Measurements from ENCODE around the gene DOCK4.
A peak's percentile ranks its signal among the peaks of the same experiment; 100 is the strongest.
"Not testable (repeated sequence)": the region's sequence is repeated elsewhere in the genome, so short reads cannot be mapped to it uniquely, and the experiment has no call there.

DOCK4 gene

DNA sequence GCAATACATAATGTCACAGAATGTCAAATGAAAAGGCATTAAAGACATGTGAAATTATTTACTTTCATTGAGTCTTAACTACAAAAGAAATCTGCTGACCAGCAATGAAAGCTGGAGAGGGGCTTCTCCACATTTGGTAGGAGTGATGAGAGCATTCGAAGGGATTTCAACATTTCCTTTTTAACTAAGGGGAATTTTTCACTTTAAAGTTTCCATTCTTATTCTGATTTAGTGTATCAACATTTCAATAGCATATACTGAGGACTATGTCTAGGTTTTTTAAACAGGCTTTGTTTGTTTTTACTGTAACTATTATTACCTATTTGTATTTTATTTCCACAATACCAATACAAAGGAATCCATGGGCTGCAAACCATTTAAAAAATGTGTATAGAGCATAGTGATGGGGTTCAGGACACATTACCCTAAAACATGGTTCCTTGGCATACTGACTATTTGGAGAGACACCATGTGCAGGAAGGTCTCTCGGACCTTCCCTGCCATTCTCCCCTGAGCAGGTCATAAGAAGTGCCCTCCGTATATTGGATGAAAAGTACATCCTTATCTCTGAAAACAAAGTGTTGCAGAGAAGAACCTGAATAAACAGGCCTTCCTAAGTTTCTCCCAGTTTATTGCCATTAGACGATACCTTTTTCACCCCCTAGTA, 278.7 kb downstream of the DOCK4 start:
- DNase-seq: no peak

DNA sequence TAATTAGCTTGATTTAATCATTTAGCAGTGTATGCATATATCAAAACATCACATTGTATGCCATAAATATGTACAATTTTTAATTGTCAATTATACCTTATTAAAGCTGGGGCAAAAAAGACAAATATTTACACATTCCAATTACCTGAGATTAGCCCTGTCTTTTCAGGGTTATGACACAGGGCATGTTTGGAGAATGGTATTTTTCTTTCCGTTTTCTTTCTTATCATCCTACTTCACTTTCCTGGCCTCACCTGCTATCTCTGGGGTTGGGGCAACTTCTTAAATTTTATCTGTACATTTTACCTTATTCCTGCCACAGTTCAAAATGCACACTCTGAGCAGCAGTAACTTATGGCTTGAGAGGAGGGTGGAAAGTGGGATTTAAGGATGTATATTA, 285.9 kb downstream of the DOCK4 start:
- no peak for DNase-seq

DNA sequence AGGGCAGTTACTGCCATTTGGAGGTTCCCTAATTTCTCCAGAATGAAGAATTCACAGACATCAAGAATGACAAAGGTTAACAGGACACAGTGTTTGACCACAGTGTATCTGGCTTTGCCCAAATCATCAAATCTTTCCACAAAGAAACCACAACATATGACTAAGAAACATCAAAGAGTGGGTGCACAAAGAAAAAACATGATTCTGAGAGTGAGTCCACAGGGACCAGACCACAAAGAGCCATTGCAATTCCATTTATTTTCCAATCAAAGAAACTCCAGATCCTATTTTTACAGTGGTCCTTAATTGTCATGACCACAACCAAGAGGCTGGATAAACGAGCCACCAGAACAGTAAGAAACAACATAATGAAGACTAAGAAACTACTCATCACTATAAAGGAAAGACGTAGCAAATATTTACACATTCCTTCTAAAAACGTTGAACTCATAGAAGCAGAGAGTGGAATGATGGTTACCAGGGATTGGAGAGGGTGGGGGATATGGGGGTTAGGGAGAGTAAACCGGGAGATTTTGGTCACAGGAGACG, 286.5 kb downstream of the DOCK4 start:
- no peak for DNase-seq

DNA sequence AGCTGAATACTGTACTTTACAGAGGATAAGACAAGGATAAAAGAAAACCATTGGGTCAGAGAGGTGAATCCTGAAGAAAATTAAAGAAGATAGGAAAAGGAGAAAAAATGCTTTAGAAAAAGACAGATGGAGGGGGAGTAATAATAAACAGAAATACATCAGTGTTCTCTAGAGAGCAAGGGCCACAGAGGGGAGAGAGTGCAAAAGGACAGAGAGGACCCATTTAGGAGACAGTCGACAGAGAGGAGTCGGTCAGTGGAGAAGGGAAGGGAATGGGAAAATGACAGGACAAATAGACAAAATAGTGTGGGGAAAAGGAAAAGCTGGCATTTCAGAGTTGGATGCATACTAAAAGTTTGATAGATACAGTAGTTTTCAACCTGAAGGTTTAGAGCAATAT, 287.0 kb downstream of the DOCK4 start:
- no peak for DNase-seq

DNA sequence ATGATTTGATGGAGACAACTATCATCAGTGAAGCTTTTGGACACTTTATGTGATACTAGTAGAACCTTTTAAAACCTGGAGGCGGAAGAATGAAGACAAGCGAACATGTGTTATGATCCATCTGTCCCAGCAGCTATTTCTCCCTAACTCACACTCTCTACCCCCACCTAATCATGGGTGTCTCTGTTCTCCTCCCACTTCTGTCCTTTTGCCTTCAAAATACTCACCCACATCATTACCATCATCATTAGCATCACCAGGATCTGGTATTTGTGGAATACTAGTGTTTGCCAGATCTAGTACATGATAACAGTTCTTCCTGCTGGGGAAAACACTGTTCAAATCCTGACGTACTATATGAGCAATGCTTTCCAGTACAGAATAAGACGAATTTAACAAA, 287.7 kb downstream of the DOCK4 start:
- no peak for DNase-seq

DNA sequence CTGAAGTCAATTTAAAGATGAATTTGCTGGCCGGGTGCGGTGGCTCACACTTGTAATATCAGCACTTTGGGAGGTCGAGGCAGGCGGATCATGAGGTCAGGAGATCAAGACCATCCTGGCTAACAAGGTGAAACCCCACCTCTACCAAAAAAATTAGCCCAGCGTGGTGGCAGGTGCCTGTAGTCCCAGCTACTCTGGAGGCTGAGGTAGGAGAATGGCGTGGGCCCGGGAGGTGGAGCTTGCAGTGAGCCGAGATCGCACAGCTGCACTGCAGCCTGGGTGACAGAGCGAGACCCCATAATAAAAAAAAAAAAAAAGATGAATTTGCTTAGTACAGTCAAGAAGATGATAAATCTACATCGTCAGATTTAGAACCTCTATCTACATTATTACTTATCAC, 288.8 kb downstream of the DOCK4 start:
- DNase-seq: not testable (repeated sequence)

DNA sequence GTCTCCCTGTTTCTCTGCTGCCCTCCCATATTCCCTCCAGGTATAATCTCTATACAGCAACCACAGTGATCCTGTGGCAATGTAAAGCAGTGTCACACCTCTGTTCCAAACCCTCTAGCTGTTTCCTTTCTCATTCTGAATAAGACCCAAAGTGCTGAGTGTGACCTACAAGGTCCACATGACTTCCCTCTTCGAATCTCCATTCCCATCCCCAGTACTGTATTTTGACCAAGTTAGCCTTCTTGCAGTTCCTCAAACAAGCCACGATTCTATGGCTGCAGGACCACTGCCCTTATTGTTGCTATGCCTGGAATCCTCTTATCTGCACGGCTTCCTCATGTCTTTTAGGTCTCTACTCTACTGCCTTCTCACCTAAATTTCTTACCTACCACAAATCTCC, 291.9 kb downstream of the DOCK4 start:
- no peak for DNase-seq

DNA sequence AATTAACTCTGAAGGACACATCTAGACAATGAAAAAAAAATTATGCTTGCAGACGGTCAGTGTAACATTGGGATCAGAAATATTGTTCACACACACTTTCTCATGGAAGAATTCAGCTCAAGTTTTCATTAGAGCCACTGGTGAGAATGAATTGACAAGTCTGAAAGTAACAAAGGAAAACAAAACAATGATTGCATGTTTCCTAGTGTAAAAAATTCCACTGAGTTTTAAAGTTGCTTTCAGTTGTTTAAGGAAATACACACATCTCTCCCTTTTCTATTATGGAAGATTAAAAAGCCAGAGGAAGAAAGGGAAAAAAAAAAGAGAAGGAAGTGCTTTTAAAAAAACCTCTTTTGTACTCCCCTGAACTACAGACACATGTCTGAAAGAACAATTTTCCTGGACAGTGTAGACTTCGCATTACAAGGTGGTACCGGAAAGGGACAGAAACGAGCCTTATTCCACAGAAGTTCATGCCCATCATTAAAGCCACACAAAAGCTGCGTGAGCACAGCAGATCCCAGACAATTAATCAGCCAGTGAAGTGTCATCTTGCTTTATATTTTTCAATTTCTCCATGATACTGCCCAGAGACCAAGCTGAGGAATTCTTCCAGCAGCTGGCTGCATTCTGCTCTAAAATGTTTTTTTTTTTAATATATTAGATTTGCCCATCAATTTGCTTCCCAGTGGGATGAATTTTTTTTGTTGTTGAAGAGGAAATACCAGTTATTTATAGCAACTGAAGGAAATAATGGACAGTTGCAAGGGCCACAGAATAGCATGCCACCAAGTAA, 294.8 kb downstream of the DOCK4 start:
- peak in 1 of 3 experiments; percentile 23 for DNase-seq

DNA sequence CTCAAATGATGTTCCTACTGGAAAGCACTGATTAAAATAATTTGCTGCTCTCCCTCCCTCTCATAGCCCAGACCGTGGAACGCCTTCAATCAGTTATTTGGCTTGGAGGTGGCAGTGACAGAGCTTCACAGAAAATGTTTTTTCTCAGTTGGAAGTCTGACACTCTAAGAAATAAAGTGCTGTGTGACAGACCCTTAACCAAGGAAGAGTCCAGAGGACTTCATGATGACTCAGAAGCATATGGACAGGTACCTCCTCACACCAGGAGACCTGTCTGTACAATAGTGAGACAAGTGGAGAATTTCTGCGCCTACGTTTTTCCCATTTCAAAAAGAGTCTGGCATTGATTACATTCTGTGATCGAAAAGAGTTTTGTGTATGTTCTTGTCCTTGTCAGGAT, 295.5 kb downstream of the DOCK4 start:
- no peak for DNase-seq

DNA sequence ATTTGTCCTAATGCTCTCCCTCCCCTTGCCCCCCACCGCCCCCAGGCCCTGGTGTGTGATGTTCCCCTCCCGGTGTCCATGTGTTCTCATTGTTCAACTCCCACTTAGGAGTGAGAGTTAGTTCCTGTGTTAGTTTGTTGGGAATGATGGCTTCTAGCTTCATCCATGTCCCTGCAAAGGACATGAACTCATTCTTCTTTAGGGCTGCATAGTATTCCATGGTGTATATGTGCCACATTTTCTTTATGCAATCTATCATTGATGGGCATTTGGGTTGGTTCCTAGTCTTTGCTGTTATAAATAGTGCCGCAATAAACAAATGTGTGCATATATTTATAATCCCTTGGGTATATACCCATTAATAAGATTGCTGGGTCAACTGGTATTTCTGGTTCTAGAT, 297.5 kb downstream of the DOCK4 start:
- not testable (repeated sequence) for DNase-seq

DNA sequence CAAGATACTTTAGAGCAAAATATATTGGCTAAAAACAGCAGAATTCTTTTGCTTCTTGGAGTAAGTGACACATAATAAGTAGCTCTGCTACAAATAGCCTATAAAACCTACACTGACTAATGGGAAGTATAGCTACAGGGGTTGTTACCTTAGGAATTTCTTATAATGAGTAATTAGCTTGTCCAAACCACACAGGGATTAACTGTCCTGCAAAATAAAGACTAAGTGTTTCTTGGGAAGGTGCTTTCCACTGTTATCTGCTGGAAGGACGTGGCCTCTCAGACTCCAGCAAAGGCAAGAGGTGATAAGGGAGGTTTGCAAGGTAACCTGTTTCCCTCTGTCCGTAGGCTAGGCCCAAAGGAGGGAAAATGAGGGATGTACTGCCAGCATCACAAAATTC, 302.4 kb downstream of the DOCK4 start:
- DNase-seq: no peak

DNA sequence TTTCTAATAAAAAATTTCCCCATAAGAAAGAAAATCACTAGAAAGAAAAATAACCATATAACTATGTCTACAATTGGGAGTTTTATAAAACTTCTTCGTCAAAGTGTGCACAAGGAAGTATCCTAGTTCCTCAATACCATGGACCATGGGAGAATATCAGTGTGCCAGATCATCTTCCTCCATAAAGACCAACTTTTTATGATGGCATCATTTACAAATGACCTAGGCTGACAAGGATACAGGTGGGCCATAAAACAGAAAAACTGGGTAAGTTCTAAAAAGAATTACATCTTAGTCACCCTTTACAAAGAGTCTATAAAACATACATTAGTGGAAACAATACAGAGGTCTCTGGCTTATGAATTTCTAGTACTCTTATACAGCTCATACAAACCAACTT, 303.2 kb downstream of the DOCK4 start:
- no peak for DNase-seq

DNA sequence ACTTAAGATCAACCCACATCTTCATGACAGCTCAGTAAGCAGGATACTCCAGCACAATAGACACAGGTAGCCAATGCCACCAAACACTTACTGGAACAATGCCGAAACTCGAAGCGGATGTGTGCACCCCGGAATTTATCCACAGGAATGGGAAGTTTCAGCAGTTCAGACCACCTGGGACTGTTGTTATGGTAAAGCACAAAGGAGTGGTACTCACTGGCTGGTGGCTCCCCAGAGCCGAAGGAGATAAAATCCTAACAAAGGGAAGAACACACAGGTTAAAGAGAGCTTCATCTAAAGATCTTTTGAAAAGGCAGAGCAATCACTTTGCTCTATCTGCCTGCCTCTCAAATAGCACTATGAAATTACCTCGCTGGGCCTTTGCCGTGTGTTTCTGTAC, 305.9 kb downstream of the DOCK4 start:
- DNase-seq: no peak

DNA sequence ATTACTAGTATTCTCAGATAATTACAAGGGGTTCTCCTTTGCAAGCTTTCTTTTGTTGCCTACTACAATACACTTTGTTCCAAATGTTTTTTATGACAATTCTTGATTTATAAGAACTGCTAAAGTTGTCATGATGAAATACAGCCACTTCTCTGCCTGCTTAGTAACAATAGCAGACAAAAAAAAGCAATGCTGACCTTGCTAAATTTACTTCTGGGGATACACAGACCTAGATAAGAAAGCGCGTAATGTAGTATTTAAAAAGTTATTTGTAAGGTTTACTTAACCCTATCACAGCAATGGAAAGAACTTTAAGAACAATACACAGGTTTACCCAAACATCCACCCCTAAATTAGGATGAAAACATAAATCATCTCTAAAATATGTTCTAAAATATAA, 311.1 kb downstream of the DOCK4 start:
- no peak for DNase-seq

DNA sequence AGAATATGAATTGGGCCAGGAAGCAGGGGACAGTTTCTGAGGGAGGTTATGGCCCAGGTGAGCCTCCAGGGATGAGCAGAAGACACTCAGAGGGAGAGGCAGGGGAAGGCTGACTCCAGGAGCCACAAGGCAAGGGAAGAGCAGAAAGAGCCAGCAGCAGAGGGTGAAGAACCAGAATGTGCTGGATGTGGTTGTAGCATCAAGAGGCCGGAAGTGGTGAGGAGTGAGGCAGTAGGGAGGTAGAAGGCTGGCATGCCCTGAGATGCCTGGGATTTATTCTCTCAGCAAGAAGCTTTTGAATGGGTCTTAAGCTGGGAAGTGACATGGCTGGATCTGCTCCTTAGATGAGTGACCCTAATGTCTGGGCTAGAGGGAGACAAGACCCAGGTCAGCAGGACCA, 311.7 kb downstream of the DOCK4 start:
- no peak for DNase-seq

DNA sequence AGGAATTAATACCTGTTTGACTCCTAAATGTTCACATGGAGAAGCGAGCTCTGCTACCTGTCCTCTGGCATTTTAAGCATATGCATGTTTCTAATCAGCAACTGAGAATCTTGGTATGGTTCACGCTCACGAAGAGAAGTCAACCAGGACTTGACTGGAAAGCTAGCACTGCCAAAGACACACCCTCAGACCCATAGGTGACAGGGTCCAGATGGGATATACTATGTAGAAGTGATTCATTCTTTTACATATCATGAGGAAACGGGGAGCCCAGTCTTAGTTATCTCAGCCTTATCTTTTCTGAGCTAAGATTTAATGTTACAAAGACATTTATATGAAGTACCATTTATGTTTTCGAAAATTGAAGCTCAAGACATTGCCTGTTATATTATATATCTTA, 313.0 kb downstream of the DOCK4 start:
- DNase-seq: no peak

DNA sequence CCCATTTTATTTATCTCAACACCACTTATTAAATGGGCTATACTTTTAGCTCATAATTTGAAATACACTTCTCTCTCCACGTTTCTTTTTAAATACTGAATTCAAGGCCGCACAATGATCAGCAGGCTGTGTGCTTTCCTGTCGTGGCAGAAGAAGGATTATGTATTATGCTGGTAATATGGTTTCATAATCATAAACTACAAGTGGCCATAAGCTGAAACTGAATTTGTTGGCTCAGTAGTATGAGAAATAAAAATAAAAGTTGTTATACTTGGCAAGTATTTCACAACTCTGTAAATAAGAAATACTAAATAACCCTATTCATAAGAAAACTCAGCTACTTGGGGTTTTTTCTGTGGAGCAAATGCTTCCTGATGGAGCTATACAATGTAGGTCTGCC, 313.6 kb downstream of the DOCK4 start:
- DNase-seq: no peak

DNA sequence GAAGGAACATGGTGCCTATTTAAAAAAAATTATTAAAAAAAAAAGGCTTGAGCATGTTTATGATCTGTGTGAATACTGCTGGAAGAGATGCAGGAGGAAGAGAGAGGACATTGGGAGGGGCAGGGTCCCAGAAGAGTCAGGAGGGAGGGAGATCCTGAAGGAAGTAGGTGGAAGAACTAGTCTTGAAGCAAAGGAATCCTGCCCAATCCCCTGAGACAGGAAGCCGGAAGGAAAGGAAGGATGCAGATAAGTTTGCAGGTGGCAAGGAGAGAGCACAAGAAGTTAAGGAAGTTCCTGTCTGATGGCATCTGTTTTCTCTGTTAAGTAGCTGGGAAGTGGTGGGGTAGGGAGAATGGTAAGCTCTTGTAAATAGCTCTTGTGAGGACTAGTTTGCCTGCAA, 318.5 kb downstream of the DOCK4 start:
- no peak for DNase-seq

DNA sequence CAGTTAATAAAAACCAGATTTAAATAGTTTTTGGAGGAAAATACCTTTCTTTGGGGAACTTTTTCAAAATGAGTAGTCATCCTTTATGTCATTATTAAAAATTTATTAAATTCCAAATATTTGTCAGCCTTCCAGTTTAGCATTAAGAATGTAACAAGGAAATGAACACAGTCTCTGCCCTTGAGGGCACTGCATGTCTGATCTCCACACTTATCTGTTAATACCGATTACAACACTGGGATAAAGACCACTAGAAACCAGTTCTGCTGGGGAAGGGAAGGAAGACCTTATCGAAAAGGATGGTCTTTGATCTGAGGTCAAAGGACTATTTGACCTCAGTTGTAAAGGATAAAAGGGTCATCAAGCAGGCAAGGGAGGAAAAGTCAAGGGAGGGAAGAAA, 320.0 kb downstream of the DOCK4 start:
- DNase-seq: no peak

DNA sequence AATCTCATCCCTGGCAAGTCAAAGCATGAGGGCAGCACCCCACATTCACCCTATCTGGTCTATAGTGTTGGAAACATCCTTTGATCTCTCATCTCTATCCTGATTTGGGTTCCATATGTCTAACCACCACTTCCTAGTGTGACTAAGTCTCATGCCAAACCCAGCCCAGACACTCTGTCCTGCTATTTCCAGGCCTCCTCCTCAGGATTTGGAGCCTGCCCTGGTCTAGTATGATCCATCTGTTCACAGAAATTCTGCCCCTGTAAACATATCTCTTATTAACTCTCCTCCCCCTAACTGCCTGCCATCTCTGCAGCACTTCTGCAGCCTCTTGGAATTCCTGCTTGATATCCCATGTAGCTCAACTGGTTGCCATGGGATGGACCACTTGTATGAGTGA, 323.0 kb downstream of the DOCK4 start:
- no peak for DNase-seq

DNA sequence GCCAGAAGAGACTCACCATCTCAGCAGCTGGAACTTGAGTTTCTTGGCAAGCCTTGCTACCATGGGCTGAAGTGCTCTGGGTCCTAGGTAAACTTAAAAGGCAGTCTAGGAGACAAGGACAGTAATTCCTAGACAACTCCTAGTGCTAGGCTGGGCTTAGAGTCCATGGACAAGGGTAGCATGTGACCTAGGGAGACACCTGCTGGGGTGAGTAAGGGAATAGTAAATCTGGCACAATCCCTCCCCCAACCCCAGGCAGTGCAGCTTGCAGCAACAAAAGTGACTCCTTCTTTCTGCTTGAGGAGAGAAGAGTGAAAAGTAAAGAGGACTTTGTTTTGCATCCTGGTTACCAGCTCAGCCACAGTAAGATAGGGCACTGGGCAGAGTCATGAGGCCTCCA, 327.4 kb downstream of the DOCK4 start:
- no peak for DNase-seq

DNA sequence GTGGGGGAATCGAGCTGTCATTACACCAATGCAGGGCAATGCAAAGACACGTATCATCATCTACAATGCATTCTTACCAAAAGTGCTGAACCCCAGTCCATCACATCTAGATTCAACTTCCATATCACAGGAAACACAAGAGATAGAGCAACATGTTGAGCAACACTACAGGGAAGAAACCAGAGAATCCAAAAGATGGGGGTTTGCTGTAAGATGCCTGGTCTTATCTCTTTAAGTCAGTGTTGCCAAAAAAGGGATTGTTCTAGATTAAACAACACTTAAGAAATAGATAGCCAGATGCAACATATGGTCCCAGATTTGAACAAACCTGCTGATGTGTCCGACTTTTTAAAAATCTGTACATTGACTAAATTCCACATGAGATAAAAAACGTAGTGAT, 328.3 kb downstream of the DOCK4 start:
- no peak for DNase-seq

DNA sequence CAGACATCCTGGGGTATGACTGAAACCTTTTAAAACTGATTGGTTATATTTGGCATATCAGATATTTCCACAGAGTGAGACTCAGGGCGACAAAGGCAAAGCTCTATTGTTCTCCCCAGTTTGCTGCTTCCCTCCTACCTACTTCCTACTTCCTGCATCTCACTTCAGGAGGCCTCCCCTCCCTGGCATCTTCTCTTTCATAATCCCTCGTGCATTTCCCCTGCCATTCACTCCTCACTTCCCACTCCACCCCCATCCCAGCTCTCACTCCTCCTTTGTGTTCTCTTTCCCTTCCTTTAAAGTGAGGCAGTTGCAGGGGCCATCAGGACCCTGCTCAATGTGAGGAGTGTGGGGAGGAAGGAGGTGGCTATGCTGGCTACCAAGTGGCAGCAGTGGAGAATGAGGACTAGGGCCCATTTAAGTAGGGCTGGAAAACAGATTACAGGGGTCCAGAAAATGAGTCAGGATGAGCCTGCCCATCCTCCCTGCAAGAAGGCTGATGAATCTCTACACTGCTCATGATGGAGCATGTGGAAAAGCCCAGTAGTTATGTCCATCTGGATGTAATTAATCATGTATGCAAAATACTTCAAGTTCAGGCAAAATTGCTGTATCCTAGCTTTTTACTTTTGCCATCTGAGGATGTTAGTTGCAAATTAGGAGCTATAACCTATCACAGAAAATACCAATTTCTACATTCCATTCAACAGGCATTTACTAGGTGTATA, 332.1 kb downstream of the DOCK4 start:
- no peak for DNase-seq

DNA sequence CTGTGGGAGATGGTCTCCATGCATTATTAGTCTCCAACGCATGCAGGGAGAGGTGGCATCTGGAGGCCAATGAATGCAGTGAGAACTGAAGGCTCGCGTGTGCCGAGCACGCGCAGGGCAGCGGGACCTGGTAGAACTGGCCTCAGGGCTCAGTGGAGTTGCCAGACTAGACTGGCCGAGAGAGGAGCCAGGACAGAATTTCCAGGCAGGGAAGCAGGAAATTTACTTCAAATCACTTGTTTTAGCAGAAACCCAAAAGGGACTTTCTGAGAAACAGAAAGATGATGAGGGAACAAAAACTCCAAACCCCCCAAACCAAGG, 332.9 kb downstream of the DOCK4 start:
- DNase-seq: no peak

Data from NCI-H1417 (cell line).